IPS-20b (cell line): ENCODE data around the gene FHAD1.

Experiments used
- H3K27ac ChIP-seq: one replicate; pipeline ENCODE4 v1.5.1; 2013; ENCODE audit warnings: low read length
- H3K27me3 ChIP-seq: 2 replicates; pipeline ENCODE4 v1.6.1; 2013; ENCODE audit warnings: mild to moderate bottlenecking, low read length, inconsistent platforms; ENCODE audit not compliant: insufficient read depth
- H3K36me3 ChIP-seq: 2 replicates; pipeline ENCODE4 v1.6.1; 2013; ENCODE audit warnings: low read depth, mild to moderate bottlenecking, inconsistent platforms, low read length, moderate library complexity; ENCODE audit not compliant: insufficient read depth
- H3K4me1 ChIP-seq: 2 replicates; pipeline ENCODE4 v1.6.1; 2013; ENCODE audit warnings: mild to moderate bottlenecking, control low read depth, inconsistent platforms, low read length, moderate library complexity; ENCODE audit not compliant: insufficient read depth
- H3K4me3 ChIP-seq: 2 replicates; pipeline ENCODE4 v1.5.1; 2013; ENCODE audit warnings: mild to moderate bottlenecking, low read length, inconsistent platforms
- H3K9ac ChIP-seq: 2 replicates; pipeline ENCODE4 v1.6.1; 2013; ENCODE audit warnings: low read depth, mild to moderate bottlenecking, inconsistent platforms, low read length, moderate library complexity
- H3K9me3 ChIP-seq: 2 replicates; pipeline ENCODE4 v1.6.1; 2013; ENCODE audit warnings: mild to moderate bottlenecking, low read depth, low read length, inconsistent platforms; ENCODE audit not compliant: insufficient read depth

The FHAD1 gene

DNA sequence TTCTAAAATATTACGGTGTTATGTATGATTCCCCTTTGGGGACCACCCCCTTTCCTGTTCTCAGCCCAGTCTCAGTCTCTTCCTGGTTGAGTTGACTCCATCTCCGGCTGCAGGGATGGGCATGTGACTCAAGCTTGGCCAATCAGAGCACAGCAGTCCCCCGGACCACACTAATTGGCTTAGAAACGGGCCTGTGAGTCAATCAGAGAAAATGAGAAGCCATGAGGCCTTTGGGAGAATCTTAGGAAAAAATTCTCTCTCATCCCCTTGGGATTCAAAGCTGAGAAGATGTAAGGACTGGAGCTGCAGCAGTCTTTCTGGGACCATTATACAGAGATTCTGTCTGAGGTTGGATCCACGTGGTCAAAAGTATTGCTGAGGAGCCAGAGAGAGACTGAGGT lies 10.7 kb upstream of the FHAD1 start:
- H3K4me3 ChIP-seq: no peak overlapping the region
- no peaks in the 10 kb centered on the region for H3K36me3 ChIP-seq
- no peaks in the 10 kb centered on the region for H3K27me3 ChIP-seq
- H3K4me1 ChIP-seq: no peaks in the 10 kb centered on the region
- no peaks in the 10 kb centered on the region for H3K9me3 ChIP-seq
- no peak overlapping the region for H3K27ac ChIP-seq
- no peak overlapping the region for H3K9ac ChIP-seq

DNA sequence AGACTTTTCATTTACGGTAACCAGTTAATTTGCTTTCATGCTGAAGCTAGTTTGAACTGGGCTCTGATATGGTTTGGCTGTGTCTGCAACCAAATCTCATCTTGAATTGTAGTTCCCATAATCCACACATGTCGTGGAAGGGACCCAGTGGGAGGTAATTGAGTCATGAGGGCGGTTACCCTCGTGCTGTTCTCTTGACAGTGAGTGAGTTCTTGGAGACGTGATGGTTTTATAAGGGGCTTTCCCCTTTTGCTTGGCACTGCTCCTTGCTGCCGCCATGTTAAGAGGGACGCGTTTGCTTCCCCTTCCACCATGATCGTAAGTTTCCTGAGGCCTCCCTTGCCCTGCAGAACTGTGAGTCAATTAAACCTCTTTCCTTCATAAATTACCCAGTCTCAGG lies 10.3 kb upstream of the FHAD1 start:
- Histone ChIP-seq H3K4me3 (no peak overlapping the region), H3K36me3 (no peaks in the 10 kb centered on the region), H3K27ac (no peak overlapping the region), H3K27me3 (no peaks in the 10 kb centered on the region), H3K9me3 (no peaks in the 10 kb centered on the region), H3K4me1 (no peaks in the 10 kb centered on the region), H3K9ac (no peak overlapping the region)

DNA sequence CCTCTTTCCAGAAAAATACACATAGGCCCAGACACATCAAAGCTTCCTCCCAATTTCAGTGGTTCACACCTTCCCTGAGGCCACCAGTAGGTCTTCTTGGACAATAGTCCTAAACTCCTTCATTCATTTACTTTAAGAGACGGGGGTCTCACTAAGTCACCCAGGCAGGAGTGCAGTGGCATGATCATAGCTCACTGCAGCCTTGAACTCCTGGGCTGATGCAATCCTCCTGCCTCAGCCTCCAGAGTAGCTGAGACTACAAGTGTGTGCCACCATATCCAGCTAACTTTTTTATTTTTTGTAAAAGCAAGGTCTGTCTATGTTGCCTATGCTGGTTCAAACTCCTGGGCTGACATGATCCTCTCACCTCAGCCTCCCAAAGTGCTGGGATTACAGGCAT lies 8.2 kb upstream of the FHAD1 start:
- no peaks in the 10 kb centered on the region for H3K9me3 ChIP-seq
- H3K27ac ChIP-seq: no peak overlapping the region
- H3K4me3 ChIP-seq: no peak overlapping the region
- no peaks in the 10 kb centered on the region for H3K27me3 ChIP-seq
- no peaks in the 10 kb centered on the region for H3K36me3 ChIP-seq
- no peaks in the 10 kb centered on the region for H3K4me1 ChIP-seq
- H3K9ac ChIP-seq: no peak overlapping the region

DNA sequence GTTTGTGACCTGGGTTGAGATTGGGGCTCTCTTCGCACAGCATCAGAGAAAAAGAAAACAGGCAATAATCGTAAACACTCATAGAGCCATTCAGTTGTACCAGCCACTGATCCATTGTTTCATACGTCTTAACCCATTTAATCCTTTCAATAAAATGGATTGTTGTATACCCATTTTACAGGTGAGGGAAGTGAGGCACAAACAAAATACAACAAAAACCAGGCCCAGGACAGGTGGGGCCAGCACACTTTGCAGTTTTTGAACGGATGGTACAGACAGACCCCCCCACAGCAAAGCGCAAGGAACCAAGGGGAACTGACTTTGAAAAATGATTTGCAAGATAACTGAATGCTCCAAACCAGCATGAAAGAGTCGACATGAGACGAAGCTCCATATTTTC lies 4.3 kb upstream of the FHAD1 start:
- Histone ChIP-seq H3K9ac (no peak overlapping the region), H3K4me3 (no peak overlapping the region), H3K36me3 (no peaks in the 10 kb centered on the region), H3K4me1 (peaks cover 5% of the 10 kb centered on the region; the same call in 1 of the 2 replicates), H3K27me3 (no peaks in the 10 kb centered on the region), H3K27ac (no peak overlapping the region), H3K9me3 (no peaks in the 10 kb centered on the region)

DNA sequence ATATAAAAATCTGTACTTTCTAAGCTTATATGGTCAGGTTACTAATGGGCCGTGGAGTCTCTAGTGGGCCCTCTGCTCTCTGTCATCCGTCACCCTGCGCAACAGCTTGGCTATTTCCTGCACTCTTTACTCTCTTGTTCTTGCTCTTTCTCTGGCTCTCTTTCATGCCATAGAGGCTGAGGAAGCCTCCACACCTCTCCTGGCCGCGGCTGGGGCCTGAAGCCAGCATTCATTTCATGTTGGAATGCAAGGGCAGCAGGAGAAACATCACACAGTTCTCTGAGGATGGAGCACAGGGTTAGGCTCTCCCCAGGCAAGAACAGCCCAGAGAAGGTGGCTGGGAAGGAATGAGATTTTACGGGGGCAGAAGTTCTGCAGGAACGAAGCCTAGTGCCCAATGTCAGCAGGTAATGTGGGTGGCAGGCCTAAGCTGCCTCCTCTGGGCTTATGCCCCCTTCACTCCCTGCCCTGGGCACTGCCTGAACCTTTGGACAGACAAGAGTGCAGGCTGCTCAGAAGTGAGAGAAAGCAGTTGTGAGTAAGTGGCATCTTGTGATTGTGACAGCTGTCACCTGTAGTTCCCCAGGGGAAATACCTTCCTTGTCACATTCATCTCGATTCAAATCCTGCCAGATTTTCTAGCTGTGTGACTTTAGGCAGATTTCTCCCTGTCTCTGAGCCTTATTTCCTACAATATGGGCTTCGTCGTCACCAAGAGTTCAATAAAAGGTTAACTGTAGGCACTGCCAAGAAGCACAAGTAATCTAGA lies 3.6 kb upstream of the FHAD1 start:
- H3K27me3 ChIP-seq: no peaks in the 10 kb centered on the region; the same call in 1 of the 2 replicates
- no peaks in the 10 kb centered on the region for H3K36me3 ChIP-seq
- peaks cover 5% of the 10 kb centered on the region; the same call in 1 of the 2 replicates for H3K4me1 ChIP-seq
- H3K4me3 ChIP-seq: no peak overlapping the region
- no peak overlapping the region for H3K27ac ChIP-seq
- H3K9me3 ChIP-seq: no peaks in the 10 kb centered on the region
- H3K9ac ChIP-seq: no peak overlapping the region

DNA sequence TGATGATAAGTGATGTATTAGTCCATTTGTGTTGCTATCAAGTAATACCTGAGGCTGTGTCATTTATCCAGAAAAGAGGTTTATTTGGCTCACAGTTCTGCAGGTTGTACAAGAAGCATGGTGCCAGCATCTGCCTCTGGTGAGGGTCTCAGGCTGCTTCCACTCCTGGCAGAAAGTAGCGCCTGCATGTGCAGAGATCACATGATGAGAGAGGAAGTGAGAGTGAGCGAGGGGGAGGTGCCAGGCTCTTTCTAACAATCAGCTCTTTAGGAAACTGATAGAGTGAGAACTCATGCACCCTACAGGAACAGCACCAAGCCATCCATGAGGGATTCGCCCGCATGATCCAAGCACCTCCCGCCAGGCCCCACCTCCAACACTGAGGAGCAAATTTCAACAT lies 2.2 kb upstream of the FHAD1 start:
- H3K36me3 ChIP-seq: no peaks in the 10 kb centered on the region
- H3K4me1 ChIP-seq: peaks cover 5% of the 10 kb centered on the region; the same call in 1 of the 2 replicates
- H3K9me3 ChIP-seq: no peaks in the 10 kb centered on the region
- no peak overlapping the region for H3K4me3 ChIP-seq
- no peak overlapping the region for H3K27ac ChIP-seq
- no peak overlapping the region; the same call in 1 of the 2 replicates for H3K9ac ChIP-seq
- no peaks in the 10 kb centered on the region; the same call in 1 of the 2 replicates for H3K27me3 ChIP-seq

DNA sequence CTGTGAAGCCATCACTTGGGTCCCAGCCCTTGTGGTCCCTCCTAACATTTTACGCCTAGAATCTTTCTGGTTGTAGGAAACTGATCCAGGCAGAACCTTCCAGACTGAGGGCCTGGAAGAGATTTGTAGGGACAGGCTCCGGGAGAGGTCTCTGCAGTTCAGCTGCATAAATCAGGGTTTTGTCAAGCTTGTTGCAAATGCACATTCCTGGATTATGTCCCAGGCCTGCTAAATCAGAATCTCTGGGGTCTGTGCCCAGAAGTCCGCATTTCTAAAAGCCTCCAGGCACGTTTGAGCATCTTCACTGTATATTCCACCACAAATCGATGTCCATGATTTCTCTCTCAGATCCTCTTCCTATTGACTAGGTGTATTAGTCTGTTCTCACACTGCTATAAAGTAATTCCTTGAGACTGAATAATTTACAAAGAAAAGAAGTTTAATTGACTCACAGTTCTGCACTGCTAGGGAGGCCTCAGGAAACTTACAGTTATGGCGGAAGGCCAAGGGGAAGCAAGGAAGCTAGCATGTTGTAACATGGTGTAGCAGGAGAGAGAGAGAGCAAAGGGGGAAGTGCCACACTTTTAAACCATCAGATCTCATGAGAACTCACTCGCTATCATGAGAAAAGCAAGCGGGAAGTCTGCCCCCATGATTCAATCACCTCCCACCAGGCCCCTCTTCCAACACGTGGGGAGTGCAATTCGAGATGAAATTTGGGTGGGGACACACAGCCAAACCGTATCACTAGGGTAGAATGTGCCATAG lies 1.2 kb upstream of the FHAD1 start:
- H3K27ac ChIP-seq: no peak overlapping the region
- no peaks in the 10 kb centered on the region for H3K36me3 ChIP-seq
- no peaks in the 10 kb centered on the region; the same call in 1 of the 2 replicates for H3K27me3 ChIP-seq
- H3K4me1 ChIP-seq: peaks cover 5% of the 10 kb centered on the region; the same call in 1 of the 2 replicates
- H3K9me3 ChIP-seq: no peaks in the 10 kb centered on the region
- no peak overlapping the region for H3K9ac ChIP-seq
- H3K4me3 ChIP-seq: no peak overlapping the region

DNA sequence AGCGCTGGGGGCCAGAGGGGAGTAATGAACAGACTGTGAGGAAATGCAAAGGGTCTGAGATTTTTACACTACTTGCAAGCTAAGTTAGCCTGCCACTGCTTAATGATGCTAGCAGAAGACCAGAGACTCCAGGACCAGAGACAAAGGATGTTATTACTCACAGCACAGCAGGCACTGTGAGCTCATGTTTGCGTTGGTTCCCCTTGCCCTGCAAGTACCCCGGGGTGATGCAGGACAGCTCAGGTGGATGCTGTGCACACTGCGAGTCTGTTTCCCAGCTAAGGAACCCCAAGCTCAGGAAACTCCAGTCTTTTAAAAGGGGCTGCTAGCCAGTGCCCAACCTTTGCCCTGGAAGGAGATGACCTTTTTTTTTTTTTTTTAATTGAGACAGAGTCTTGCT lies 1.2 kb downstream of the FHAD1 start:
- peak overlapping the region; percentile 76; the same call in 1 of the 2 replicates for H3K4me3 ChIP-seq
- no peak overlapping the region for H3K27ac ChIP-seq

DNA sequence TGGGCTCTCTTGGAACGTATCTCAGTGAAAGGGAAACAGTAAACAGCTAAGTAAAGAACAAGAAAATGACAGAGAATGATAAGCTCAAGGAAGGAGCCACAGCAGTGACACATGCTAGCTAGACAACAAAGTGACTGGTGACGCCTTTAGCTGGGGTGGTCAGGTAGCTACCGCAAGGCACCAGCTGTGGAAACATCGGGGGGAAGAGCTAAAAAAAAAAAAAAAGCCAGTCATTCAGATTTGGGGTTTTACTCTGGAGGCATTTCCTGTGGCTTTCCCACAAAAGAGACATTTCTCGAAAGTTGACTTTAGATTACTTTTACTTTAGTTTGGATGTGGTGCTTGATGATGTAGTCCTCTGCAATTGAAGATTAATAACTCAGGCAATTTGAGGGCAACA lies 2.1 kb downstream of the FHAD1 start:
- no peaks in the 10 kb centered on the region; the same call in 1 of the 2 replicates for H3K9me3 ChIP-seq
- no peak overlapping the region for H3K9ac ChIP-seq
- peaks cover 5% of the 10 kb centered on the region; the same call in 1 of the 2 replicates for H3K4me1 ChIP-seq
- H3K27ac ChIP-seq: no peak overlapping the region
- H3K27me3 ChIP-seq: no peaks in the 10 kb centered on the region; the same call in 1 of the 2 replicates
- no peak overlapping the region for H3K4me3 ChIP-seq
- H3K36me3 ChIP-seq: no peaks in the 10 kb centered on the region

More for the DNA sequence above, 1.2 kb downstream of the FHAD1 start:
- H3K4me1 ChIP-seq: peaks cover 5% of the 10 kb centered on the region; the same call in 1 of the 2 replicates
- H3K36me3 ChIP-seq: no peaks in the 10 kb centered on the region
- H3K9me3 ChIP-seq: no peaks in the 10 kb centered on the region; the same call in 1 of the 2 replicates
- no peaks in the 10 kb centered on the region; the same call in 1 of the 2 replicates for H3K27me3 ChIP-seq
- peak overlapping the region; percentile 71; the same call in 1 of the 2 replicates for H3K9ac ChIP-seq

DNA sequence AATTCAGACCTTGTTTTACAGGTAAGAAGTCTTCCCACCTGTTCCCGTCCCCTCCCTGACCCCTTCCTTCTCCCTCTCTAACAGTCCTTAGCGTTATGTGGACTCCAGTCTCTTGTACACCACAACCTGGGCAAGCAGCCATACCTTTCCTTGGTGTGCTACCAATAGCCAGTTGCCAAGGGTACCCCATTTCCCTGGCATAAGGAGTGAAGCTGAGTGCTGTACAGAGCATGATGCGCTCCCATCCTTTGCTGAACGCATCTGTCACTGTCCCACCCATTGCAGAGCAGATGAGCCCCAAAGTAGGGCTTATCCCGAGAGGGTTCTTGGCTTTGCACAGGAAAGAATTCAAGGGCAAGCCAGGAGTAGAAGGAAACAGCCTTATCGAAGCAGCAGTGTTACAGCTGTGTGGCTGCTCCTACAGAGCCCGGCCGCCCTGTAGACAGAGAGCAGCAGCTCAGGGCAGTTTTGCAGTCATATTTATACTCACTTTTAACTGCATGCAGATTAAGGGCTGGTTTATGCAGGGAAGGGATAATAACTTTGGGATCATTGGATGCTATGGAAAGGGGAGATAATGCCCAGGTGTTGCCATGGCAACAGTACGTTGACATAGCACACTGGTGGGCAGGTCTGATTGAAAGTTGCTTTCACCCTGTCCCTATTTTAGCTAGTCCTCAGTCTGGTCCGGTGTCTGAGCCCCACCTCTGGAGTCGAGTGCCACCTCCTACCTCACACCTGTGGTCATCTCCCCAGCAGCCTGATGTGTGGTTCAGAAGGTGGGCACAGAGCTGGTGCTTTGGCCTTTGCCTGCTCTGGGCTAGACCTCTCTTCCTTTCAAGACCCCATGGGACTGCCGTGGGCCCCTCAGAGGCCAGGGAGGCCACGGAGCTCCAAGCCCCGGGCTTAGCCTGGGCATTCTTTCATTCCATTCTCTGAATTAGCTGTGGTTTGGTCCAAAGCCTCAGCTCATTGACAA lies 5.1 kb downstream of the FHAD1 start:
- Histone ChIP-seq H3K27me3 (no peaks in the 10 kb centered on the region; the same call in 1 of the 2 replicates), H3K36me3 (no peaks in the 10 kb centered on the region), H3K9me3 (no peaks in the 10 kb centered on the region; the same call in 1 of the 2 replicates), H3K27ac (no peak overlapping the region), H3K4me1 (no peaks in the 10 kb centered on the region; the same call in 1 of the 2 replicates), H3K9ac (no peak overlapping the region), H3K4me3 (no peak overlapping the region)

DNA sequence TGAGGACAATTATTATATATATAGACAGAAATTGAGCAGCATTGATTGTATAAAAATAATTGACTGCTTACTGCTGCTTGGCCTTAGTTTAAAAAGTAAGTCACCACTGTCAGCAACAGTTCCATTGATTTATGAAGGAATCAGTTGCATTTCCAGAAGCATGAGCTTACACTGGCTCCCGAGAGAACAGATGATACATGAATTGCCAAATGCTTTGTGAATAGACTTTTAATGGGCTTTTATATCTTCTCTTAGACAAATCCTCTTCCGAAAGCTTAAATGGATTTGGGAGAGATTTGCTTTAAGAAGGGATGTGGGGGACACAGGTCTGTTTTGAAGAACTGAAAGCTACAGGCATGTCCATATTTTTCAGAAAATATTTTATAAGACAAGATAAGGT lies 7.5 kb downstream of the FHAD1 start:
- Histone ChIP-seq H3K4me1 (no peaks in the 10 kb centered on the region), H3K9ac (no peak overlapping the region), H3K36me3 (no peaks in the 10 kb centered on the region), H3K4me3 (no peak overlapping the region), H3K9me3 (no peaks in the 10 kb centered on the region; the same call in 1 of the 2 replicates), H3K27me3 (no peaks in the 10 kb centered on the region; the same call in 1 of the 2 replicates), H3K27ac (no peak overlapping the region)
